ENCODE data around the gene INTS14. TPM values are rescaled to one million over a fixed set of nuclear protein-coding genes. Genes with fewer than 3 reads are reported as not detected.

Gene INTS14
- total and polyA plus RNA-seq, 9 of the 15 experiments (the other 6 are each of a cell fraction or from before 2014, with no cell fraction given): 30.5 to 92.4 (median 46.5) TPM

DNA sequence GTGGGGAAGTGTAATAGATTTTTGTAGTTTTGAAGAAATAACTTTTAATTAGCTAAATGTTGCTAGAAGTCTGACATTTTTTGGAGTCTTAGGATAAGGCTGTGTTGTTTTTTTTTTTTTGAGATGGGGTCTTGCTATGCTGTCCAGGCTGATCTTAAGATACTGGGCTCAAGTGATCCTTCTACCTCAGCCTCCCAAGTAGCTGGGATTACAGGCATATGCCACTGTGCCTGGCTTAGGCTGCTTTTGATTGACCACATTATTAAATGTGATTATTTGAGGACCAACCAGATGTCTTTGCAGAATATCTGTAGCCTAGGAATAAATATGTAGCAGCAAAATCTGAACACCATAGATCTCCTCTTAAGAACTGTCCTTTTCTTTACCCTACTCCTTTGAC is 51.0 kb downstream of the INTS14 start:
- no peak for TF ChIP-seq MAFG (tag; conservative IDR thresholded peaks at IDR 0.05)
- TF ChIP-seq ZNF3 (CRISPR knock-in tag; IDR thresholded peaks at IDR 0.05): no peak
- TF ChIP-seq MXI1 (IDR thresholded peaks at IDR 0.05; ENCODE audit: low read depth, low read length): no peak
- no peak for TF ChIP-seq MYC (IDR thresholded peaks at IDR 0.05; ENCODE audit: low read depth, low read length)
- TF ChIP-seq MYC (CRISPR knock-in tag; IDR thresholded peaks at IDR 0.05; ENCODE audit: borderline replicate concordance, low read depth): no peak
- no peak for TF ChIP-seq BRD9 (IDR thresholded peaks at IDR 0.05; ENCODE audit: low read depth, partially characterized antibody)
- no peak for TF ChIP-seq ZNF224 (CRISPR knock-in tag; IDR thresholded peaks at IDR 0.05)
- TF ChIP-seq, protein P1, sequence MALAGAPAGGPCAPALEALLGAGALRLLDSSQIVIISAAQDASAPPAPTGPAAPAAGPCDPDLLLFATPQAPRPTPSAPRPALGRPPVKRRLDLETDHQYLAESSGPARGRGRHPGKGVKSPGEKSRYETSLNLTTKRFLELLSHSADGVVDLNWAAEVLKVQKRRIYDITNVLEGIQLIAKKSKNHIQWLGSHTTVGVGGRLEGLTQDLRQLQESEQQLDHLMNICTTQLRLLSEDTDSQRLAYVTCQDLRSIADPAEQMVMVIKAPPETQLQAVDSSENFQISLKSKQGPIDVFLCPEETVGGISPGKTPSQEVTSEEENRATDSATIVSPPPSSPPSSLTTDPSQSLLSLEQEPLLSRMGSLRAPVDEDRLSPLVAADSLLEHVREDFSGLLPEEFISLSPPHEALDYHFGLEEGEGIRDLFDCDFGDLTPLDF (CRISPR knock-in tag; IDR thresholded peaks at IDR 0.05): no peak
- peak; percentile 82 for TF ChIP-seq ZNF121 (CRISPR knock-in tag; conservative IDR thresholded peaks at IDR 0.05)
- no peak for TF ChIP-seq ZNF507 (tag; conservative IDR thresholded peaks at IDR 0.05)
- no peak for TF ChIP-seq PHF20 (IDR thresholded peaks at IDR 0.05; ENCODE audit: partially characterized antibody)
- TF ChIP-seq RBM25 (IDR thresholded peaks at IDR 0.05; ENCODE audit: low read depth, low read length, severe bottlenecking): peak; percentile 26
- TF ChIP-seq HDAC8 (tag; IDR thresholded peaks at IDR 0.05): no peak
- TF ChIP-seq ATF7 (IDR thresholded peaks at IDR 0.05): no peak
- intact Hi-C loops (cut with micrococcal nuclease): no loop called here
- CTCF ChIA-PET (ENCODE audit: low intra/inter-chr PET ratio): no interaction called here

More for the DNA sequence above, 51.0 kb downstream of the INTS14 start:
- FAIRE-seq (no peak), ATAC-seq (no peak), DNase-seq (ENCODE audit: extremely low read depth in 1 of 4, low spot score in 3 of 4) (no peak)
- Histone ChIP-seq H3K27me3 (ENCODE audit: control insufficient read depth in 2 of 2, insufficient read depth in 2 of 2, low read length in 2 of 2) (no peaks in the 10 kb centered on the region), H3K9me3 (replicated peaks; ENCODE audit: control insufficient read depth, insufficient read depth, low read depth, low read length) (no peaks in the 10 kb centered on the region), H3K79me2 (ENCODE audit: control insufficient read depth, insufficient read depth, low read length) (no peaks in the 10 kb centered on the region; the same call in 2 of the 3 replicates), H3K36me3 (ENCODE audit: control insufficient read depth, insufficient read depth, low read length) (peaks cover 91% of the 10 kb centered on the region), H3K9ac (ENCODE audit: insufficient read depth in 1 of 2, low read depth in 2 of 2, low read length in 2 of 2) (no peak overlapping the region), H3K4me1 (replicated peaks in 1 of 2; ENCODE audit: control insufficient read depth in 2 of 2, insufficient read depth in 2 of 2, low read length in 2 of 2) (no peaks in the 10 kb centered on the region), H3K27ac (ENCODE audit: extremely low read depth, low read depth, low read length) (no peak overlapping the region), H4K20me1 (replicated peaks; ENCODE audit: control insufficient read depth, insufficient read depth, low read length) (no peaks in the 10 kb centered on the region), H3K4me2 (ENCODE audit: insufficient read depth, low read length) (no peak overlapping the region), H2AFZ (ENCODE audit: low read depth, low read length) (no peak overlapping the region), H3K9me1 (ENCODE audit: control insufficient read depth, insufficient read depth, low read length) (no peaks in the 10 kb centered on the region), H3K4me3 (no peak overlapping the region)
- no TSS peak for BruUV-seq (replicated peaks)
- POLR2A ChIA-PET: interaction anchor here (0.8 to 0.9 kb wide), 2 partner anchors 10 to 14 kb away, joined by 3 to 4 read pairs; no protein-coding TSS in a partner anchor
- in situ Hi-C loops (cut with MboI): no loop called here
